Astrocyte (in vitro differentiated cells and primary cell): ENCODE results near the gene DSE. TPM values are rescaled to one million over a fixed set of nuclear protein-coding genes. Genes with fewer than 3 reads are reported as not detected.
A peak's percentile ranks its signal among the peaks of the same experiment; 100 is the strongest.

Experiments used
- DNase-seq: peaks from one replicate; pipeline ENCODE4 v3.0.0-alpha.2; 2010; ENCODE audit warnings: low read depth
- FAIRE-seq: peaks from 2 replicates; lab custom pipeline; 2011; peaks lifted over from hg19 to GRCh38; lab: Jason Lieb, UNC
- H2AFZ ChIP-seq: 2 replicates; pipeline ENCODE4 v1.6.0; 2012; ENCODE audit warnings: low read depth, low read length, inconsistent platforms
- H3K27ac ChIP-seq: 2 replicates; pipeline ENCODE4 v1.5.1; 2011; ENCODE audit warnings: low read depth, low read length, inconsistent platforms
- H3K27me3 ChIP-seq: 2 replicates; pipeline ENCODE4 v1.6.0; 2011; ENCODE audit warnings: low read length, inconsistent platforms; ENCODE audit not compliant: insufficient read depth
- H3K36me3 ChIP-seq: 2 replicates; pipeline ENCODE4 v1.5.1; 2011; ENCODE audit warnings: low read length, inconsistent platforms; ENCODE audit not compliant: insufficient read depth
- H3K4me1 ChIP-seq: 2 replicates; pipeline ENCODE4 v1.5.1; 2011; ENCODE audit warnings: low read length, inconsistent platforms; ENCODE audit not compliant: insufficient read depth
- H3K4me2 ChIP-seq: 2 replicates; pipeline ENCODE4 v1.6.0; 2012; ENCODE audit warnings: low read length, inconsistent platforms
- H3K4me3 ChIP-seq: 2 replicates; pipeline ENCODE4 v1.5.1; 2011; ENCODE audit warnings: low read depth, mild to moderate bottlenecking, low read length, inconsistent platforms; ENCODE audit not compliant: insufficient read depth
- H3K79me2 ChIP-seq: 2 replicates; pipeline ENCODE4 v1.6.0; 2012; ENCODE audit warnings: mild to moderate bottlenecking, low read length, inconsistent platforms; ENCODE audit not compliant: insufficient read depth
- H3K9ac ChIP-seq: 2 replicates; pipeline ENCODE4 v1.6.0; 2012; ENCODE audit warnings: mild to moderate bottlenecking, low read length, inconsistent platforms
- H3K9me3 ChIP-seq: 2 replicates; pipeline ENCODE4 v1.5.1; 2012; ENCODE audit warnings: low read depth, mild to moderate bottlenecking, low read length, inconsistent platforms; ENCODE audit not compliant: insufficient read depth
- H4K20me1 ChIP-seq: 2 replicates; pipeline ENCODE4 v1.6.0; 2012; ENCODE audit warnings: low read length, inconsistent platforms; ENCODE audit not compliant: insufficient read depth
- H3K27ac Mint-ChIP-seq: one replicate; pipeline ENCODE4 v1.8.0; 2021; ENCODE audit warnings: mild to moderate bottlenecking, mixed read lengths; ENCODE audit not compliant: unreplicated experiment
- H3K27me3 Mint-ChIP-seq: one replicate; pipeline ENCODE4 v1.8.0; 2021; ENCODE audit warnings: low read depth, mixed read lengths; ENCODE audit not compliant: unreplicated experiment
- H3K36me3 Mint-ChIP-seq: one replicate; pipeline ENCODE4 v1.8.0; 2021; ENCODE audit warnings: low read depth, mixed read lengths; ENCODE audit not compliant: unreplicated experiment
- H3K4me1 Mint-ChIP-seq: one replicate; pipeline ENCODE4 v1.8.0; 2021; ENCODE audit warnings: low read depth, mixed read lengths; ENCODE audit not compliant: unreplicated experiment
- H3K4me3 Mint-ChIP-seq: one replicate; pipeline ENCODE4 v1.8.0; 2021; ENCODE audit warnings: mild to moderate bottlenecking, moderate library complexity, mixed read lengths; ENCODE audit not compliant: unreplicated experiment
- H3K9me3 Mint-ChIP-seq: one replicate; pipeline ENCODE4 v1.8.0; 2021; ENCODE audit warnings: mild to moderate bottlenecking, mixed read lengths; ENCODE audit not compliant: unreplicated experiment
- CTCF ChIP-seq: IDR thresholded peaks from 2 replicates; pipeline ENCODE4 v1.5.1; 2011; ENCODE audit warnings: low read depth, mild to moderate bottlenecking, inconsistent platforms, low read length, moderate library complexity; ENCODE audit not compliant: insufficient read depth
- EZH2 ChIP-seq: IDR thresholded peaks from 2 replicates; pipeline ENCODE4 v1.6.1; 2012; ENCODE audit warnings: mild to moderate bottlenecking, low read length, inconsistent platforms; ENCODE audit not compliant: insufficient read depth
- total RNA-seq: library from RNA; stranded (reverse); gene quantifications from 2 replicates; pipeline ENCODE4 v1.2.1, GENCODE V29; 2021

DSE gene
- total RNA-seq, 1 donor from 2014 or later, result 83.2 TPM

GRCh38 chr6:116354236-116354635, 16.5 kb upstream of the DSE start:
- H3K4me3 Mint-ChIP-seq, result no peak overlapping the region
- Histone ChIP-seq H3K27ac (no peak overlapping the region), H3K4me1 (peaks cover 9% of the 10 kb centered on the region), H3K9me3 (no peaks in the 10 kb centered on the region), H3K4me3 (no peak overlapping the region), H3K79me2 (no peaks in the 10 kb centered on the region), H2AFZ (no peak overlapping the region), H3K4me2 (no peak overlapping the region), H3K36me3 (no peaks in the 10 kb centered on the region), H3K9ac (no peak overlapping the region), H4K20me1 (no peaks in the 10 kb centered on the region), H3K27me3 (no peaks in the 10 kb centered on the region)
- H3K4me1 Mint-ChIP-seq, result peaks cover 21% of the 10 kb centered on the region
- TF ChIP-seq EZH2 (no peak), CTCF (no peak)
- no peaks in the 10 kb centered on the region for H3K36me3 Mint-ChIP-seq
- H3K9me3 Mint-ChIP-seq, result no peaks in the 10 kb centered on the region
- H3K27me3 Mint-ChIP-seq, result no peaks in the 10 kb centered on the region
- no peak for DNase-seq
- FAIRE-seq, result peak; percentile 20
- H3K27ac Mint-ChIP-seq, result peak overlapping the region; percentile 8

GRCh38 chr6:116355796-116356195, 15.0 kb upstream of the DSE start:
- Histone ChIP-seq H2AFZ (no peak overlapping the region), H4K20me1 (no peaks in the 10 kb centered on the region), H3K9ac (no peak overlapping the region), H3K4me1 (peaks cover 9% of the 10 kb centered on the region), H3K9me3 (no peaks in the 10 kb centered on the region), H3K4me2 (no peak overlapping the region), H3K36me3 (no peaks in the 10 kb centered on the region), H3K79me2 (no peaks in the 10 kb centered on the region), H3K27me3 (no peaks in the 10 kb centered on the region), H3K4me3 (no peak overlapping the region), H3K27ac (no peak overlapping the region)
- DNase-seq, result no peak
- no peak overlapping the region for H3K27ac Mint-ChIP-seq
- no peak for TF ChIP-seq CTCF
- no peak for TF ChIP-seq EZH2
- H3K4me1 Mint-ChIP-seq, result peaks cover 21% of the 10 kb centered on the region
- FAIRE-seq, result peak; percentile 43
- H3K36me3 Mint-ChIP-seq, result no peaks in the 10 kb centered on the region
- no peaks in the 10 kb centered on the region for H3K27me3 Mint-ChIP-seq
- no peak overlapping the region for H3K4me3 Mint-ChIP-seq
- H3K9me3 Mint-ChIP-seq, result no peaks in the 10 kb centered on the region

GRCh38 chr6:116359131-116359530, 11.6 kb upstream of the DSE start:
- Mint-ChIP-seq H3K27ac (no peak overlapping the region), H3K9me3 (no peaks in the 10 kb centered on the region), H3K27me3 (no peaks in the 10 kb centered on the region), H3K36me3 (no peaks in the 10 kb centered on the region), H3K4me1 (peaks cover 10% of the 10 kb centered on the region), H3K4me3 (no peak overlapping the region)
- FAIRE-seq, result no peak
- peaks cover 11% of the 10 kb centered on the region for H3K4me1 ChIP-seq
- DNase-seq, result no peak
- H3K4me2 ChIP-seq, result no peak overlapping the region
- no peak overlapping the region for H3K4me3 ChIP-seq
- TF ChIP-seq CTCF, result no peak
- TF ChIP-seq EZH2, result no peak
- H3K79me2 ChIP-seq, result no peaks in the 10 kb centered on the region
- H2AFZ ChIP-seq, result no peak overlapping the region
- no peaks in the 10 kb centered on the region for H3K36me3 ChIP-seq
- no peak overlapping the region for H3K27ac ChIP-seq
- no peaks in the 10 kb centered on the region for H3K27me3 ChIP-seq
- no peaks in the 10 kb centered on the region for H3K9me3 ChIP-seq
- no peaks in the 10 kb centered on the region for H4K20me1 ChIP-seq
- no peak overlapping the region for H3K9ac ChIP-seq
